Measurements from ENCODE around the gene RAI1.

Gene RAI1

GRCh38 chr17:17750881-17751280 lies 69.6 kb downstream of the RAI1 start:
- DNase-seq (ENCODE audit: low read depth, low spot score) = no peak

- no peak for DNase-seq (ENCODE audit: low read depth, low spot score)
Observed at GRCh38 chr17:17751489-17752088, 70.3 kb downstream of the RAI1 start.

GRCh38 chr17:17752089-17752820 lies 71.0 kb downstream of the RAI1 start:
- peak; percentile 68 for DNase-seq (ENCODE audit: low read depth, low spot score)

GRCh38 chr17:17752821-17753321 lies 71.6 kb downstream of the RAI1 start:
- no peak for DNase-seq (ENCODE audit: low read depth, low spot score)

- DNase-seq (ENCODE audit: low read depth, low spot score) = no peak
Observed at GRCh38 chr17:17754719-17755686, 73.7 kb downstream of the RAI1 start.

GRCh38 chr17:17755715-17756114 lies 74.5 kb downstream of the RAI1 start:
- DNase-seq (ENCODE audit: low read depth, low spot score) = no peak

- DNase-seq (ENCODE audit: low read depth, low spot score) = no peak
Observed at GRCh38 chr17:17757391-17757791, 76.1 kb downstream of the RAI1 start.

GRCh38 chr17:17757956-17758845 lies 76.9 kb downstream of the RAI1 start:
- no peak for DNase-seq (ENCODE audit: low read depth, low spot score)

- no peak for DNase-seq (ENCODE audit: low read depth, low spot score)
Observed at GRCh38 chr17:17758941-17759563, 77.8 kb downstream of the RAI1 start.

- no peak for DNase-seq (ENCODE audit: low read depth, low spot score)
Observed at GRCh38 chr17:17760350-17760749, 79.1 kb downstream of the RAI1 start.

- DNase-seq (ENCODE audit: low read depth, low spot score) = no peak
Observed at GRCh38 chr17:17760872-17761550, 79.8 kb downstream of the RAI1 start.

- no peak for DNase-seq (ENCODE audit: low read depth, low spot score)
Observed at GRCh38 chr17:17761894-17762743, 80.9 kb downstream of the RAI1 start.

GRCh38 chr17:17762744-17763105 lies 81.5 kb downstream of the RAI1 start:
- no peak for DNase-seq (ENCODE audit: low read depth, low spot score)

GRCh38 chr17:17763136-17763535 lies 81.9 kb downstream of the RAI1 start:
- DNase-seq (ENCODE audit: low read depth, low spot score) = no peak

- no peak for DNase-seq (ENCODE audit: low read depth, low spot score)
Observed at GRCh38 chr17:17763734-17764133, 82.5 kb downstream of the RAI1 start.

- DNase-seq (ENCODE audit: low read depth, low spot score) = no peak
Observed at GRCh38 chr17:17765359-17766076, 84.3 kb downstream of the RAI1 start.

GRCh38 chr17:17766077-17766743 lies 85.0 kb downstream of the RAI1 start:
- no peak for DNase-seq (ENCODE audit: low read depth, low spot score)

- no peak for DNase-seq (ENCODE audit: low read depth, low spot score)
Observed at GRCh38 chr17:17766744-17767120, 85.5 kb downstream of the RAI1 start.

All from iPS DF 19.7 (cell line).